HepG2 (cell line): Measurements from ENCODE around the gene KRTAP12-3. TPM values are rescaled to one million over a fixed set of nuclear protein-coding genes. Genes with fewer than 3 reads are reported as not detected.

Source experiments
- ATAC-seq: fragments of 200-7000 bp; cut with Tn5 transposase; 3 replicates; pipeline ENCODE4 v1.9.1; 2020; ENCODE audit warnings: mild to moderate bottlenecking, moderate library complexity
- BruUV-seq: library from RNA; stranded (reverse); fragments of 400-500 nt; replicated peaks from 2 replicates; lab custom pipeline; 2021; lab: Mats Ljungman, UMichigan
- CTCF ChIA-PET: fragments of 300-600 bp; formaldehyde crosslinking; extraction: SDS; loops from one replicate; lab custom pipeline; 2021; ENCODE audit warnings: low total read pairs, inconsistent platforms, low intra/inter-chr PET ratio; lab: Yijun Ruan, JAX
- POLR2A ChIA-PET: fragments of 350-600 bp; sonication (Branson Sonifier 250); formaldehyde crosslinking; loops from one replicate; lab custom pipeline; 2020; ENCODE audit warnings: antibody characterized with exemption, inconsistent platforms; lab: Yijun Ruan, JAX
- DNase-seq: peaks from one replicate; pipeline ENCODE4 v3.0.0-alpha.2; 2015; ENCODE audit warnings: low spot score
- FAIRE-seq: peaks from 3 replicates; lab custom pipeline; 2011; peaks lifted over from hg19 to GRCh38; lab: Jason Lieb, UNC
- H2AFZ ChIP-seq: one replicate; pipeline ENCODE4 v1.6.1; 2011; ENCODE audit warnings: low read length, inconsistent platforms
- H3K27ac ChIP-seq: fragments of 300-600 bp; 3 replicates; pipeline ENCODE4 v1.8.0; 2011; ENCODE audit warnings: mixed run types, mild to moderate bottlenecking, mixed read lengths, low read length, inconsistent platforms; ENCODE audit not compliant: insufficient read depth; ENCODE audit errors: extremely low read length
- H3K27me3 ChIP-seq, 2 experiments: fragments of 200-600 bp in 1 of 2; 2 replicates in 1 of 2; 3 replicates in 1 of 2; pipeline versions ENCODE4 v1.6.0 to v1.8.0; 2011; ENCODE audit warnings: low read length in 2 of 2, mild to moderate bottlenecking in 2 of 2, moderate library complexity in 2 of 2, inconsistent platforms in 1 of 2; ENCODE audit not compliant: insufficient read depth in 2 of 2, control insufficient read depth in 1 of 2
- H3K36me3 ChIP-seq, 2 experiments: fragments of 200-600 bp in 1 of 2; replicated peaks in 1 of 2; 2 replicates in 1 of 2; 3 replicates in 1 of 2; pipeline versions ENCODE4 v1.5.1 to v1.8.0; 2011; ENCODE audit warnings: low read length in 2 of 2, inconsistent platforms in 1 of 2; ENCODE audit not compliant: insufficient read depth in 2 of 2, control insufficient read depth in 1 of 2
- H3K4me1 ChIP-seq: 2 replicates; pipeline ENCODE4 v1.5.1; 2012; ENCODE audit warnings: low read length, inconsistent platforms; ENCODE audit not compliant: insufficient read depth
- H3K4me2 ChIP-seq: 2 replicates; pipeline ENCODE4 v1.6.0; 2011; ENCODE audit warnings: low read depth, low read length, inconsistent platforms
- H3K4me3 ChIP-seq, 3 experiments: fragments of 200-600 bp in 1 of 3; sonication (generic), shearing (Covaris generic) in 1 of 3; replicated peaks in 1 of 3; 2 replicates each; pipeline ENCODE4 v1.5.1; 2011 to 2016; ENCODE audit warnings: low read length in 3 of 3, inconsistent platforms in 2 of 3, low read depth in 2 of 3, mild to moderate bottlenecking in 2 of 3, control low read depth in 1 of 3, mixed read lengths in 1 of 3; ENCODE audit not compliant: insufficient read depth in 1 of 3
- H3K79me2 ChIP-seq: one replicate; pipeline ENCODE4 v1.6.1; 2011; ENCODE audit warnings: low read length, inconsistent platforms; ENCODE audit not compliant: insufficient read depth
- H3K9ac ChIP-seq: 2 replicates; pipeline ENCODE4 v1.6.0; 2011; ENCODE audit warnings: mild to moderate bottlenecking, low read depth, low read length, inconsistent platforms; ENCODE audit not compliant: insufficient read depth
- H3K9me3 ChIP-seq: 2 replicates; pipeline ENCODE4 v1.5.1; 2012; ENCODE audit warnings: mild to moderate bottlenecking, low read length
- H4K20me1 ChIP-seq: 2 replicates; pipeline ENCODE4 v1.6.0; 2011; ENCODE audit warnings: inconsistent platforms, mild to moderate bottlenecking, low read length, moderate library complexity; ENCODE audit not compliant: insufficient read depth
- ESRRA ChIP-seq: sonication (generic); formaldehyde crosslinking; IDR thresholded peaks from 2 replicates; pipeline ENCODE4 v1.5.1; 2020; ENCODE audit warnings: mild to moderate bottlenecking, low read depth, missing genetic modification reagents
- SMC3 ChIP-seq: IDR thresholded peaks from 2 replicates; pipeline ENCODE4 v1.6.1; 2011; ENCODE audit warnings: low read length, improper control_type of control experiment
- STAG1 ChIP-seq: sonication (generic); formaldehyde crosslinking; IDR thresholded peaks from 2 replicates; pipeline ENCODE4 v1.4.0; 2020; ENCODE audit warnings: missing genetic modification reagents
- TBL1XR1 ChIP-seq: fragments of 150-350 bp; IDR thresholded peaks from 2 replicates; pipeline ENCODE4 v1.6.1; 2014; ENCODE audit warnings: borderline replicate concordance, low read length; ENCODE audit not compliant: partially characterized antibody
- ZNF253 ChIP-seq: sonication (generic); formaldehyde crosslinking; IDR thresholded peaks from 2 replicates; pipeline ENCODE4 v1.8.0; 2022; ENCODE audit warnings: mild to moderate bottlenecking, missing genetic modification reagents, borderline replicate concordance
- ZNF317 ChIP-seq: sonication (generic); formaldehyde crosslinking; IDR thresholded peaks from 2 replicates; pipeline ENCODE4 v1.5.0; 2020; ENCODE audit warnings: mild to moderate bottlenecking, missing genetic modification reagents
- ZNF768 ChIP-seq: sonication (generic); formaldehyde crosslinking; IDR thresholded peaks from 2 replicates; pipeline ENCODE4 v1.4.0; 2020; ENCODE audit warnings: missing genetic modification reagents
- WGBS: methylation state at CpG from one replicate; pipeline ENCODE4 v1.1.6; 2017; ENCODE audit warnings: low lambda C conversion rate; 5-methylcytosine and 5-hydroxymethylcytosine counted together
- in situ Hi-C: cut with HindIII; loops from 2 replicates; pipeline ENCODE4 v1.10.0; 2017; ENCODE audit warnings: low pct_unique_long_range_greater_than_20kb; ENCODE audit not compliant: extremely low pct_ligation_motif_present
- intact Hi-C: fragments of 100-400 bp; cut with micrococcal nuclease; formaldehyde crosslinking; loops from one replicate; pipeline ENCODE4 v1.10.0; 2022; ENCODE audit not compliant: unreplicated experiment
- polyA plus RNA-seq, 8 experiments: library from polyadenylated mRNA; depleted of rRNA in 3 of 8; stranded (reverse) in 7 of 8; unstranded in 1 of 8; fragments of >200 nt; fragmentation: Illumina TruSeq in 4 of 8; extraction: Trizol in 4 of 8; gene quantifications; 2 replicates each; pipeline versions ENCODE4 v1.2.1 to v1.2.3, GENCODE V29; 2011 to 2016; ENCODE audit warnings: low read depth in 4 of 8, missing spikeins in 1 of 8, mixed read lengths in 1 of 8; ENCODE audit not compliant: insufficient read depth in 1 of 8
- total RNA-seq, 5 experiments: library from RNA; depleted of rRNA; stranded (reverse); fragments of >200 nt; fragmentation: Illumina TruSeq; extraction: Trizol; gene quantifications; 2 replicates each; pipeline ENCODE4 v1.2.3, GENCODE V29; 2016; ENCODE audit warnings: low read depth in 1 of 5
- TF ChIP-seq, protein P1 (sequence below): sonication (generic); formaldehyde crosslinking; IDR thresholded peaks from 2 replicates; pipeline ENCODE4 v1.5.0; 2020; ENCODE audit warnings: mild to moderate bottlenecking, missing genetic modification reagents, moderate library complexity

The KRTAP12-3 gene
- total and polyA plus RNA-seq, 2 of the 13 experiments (the other 11 are each of a cell fraction or from before 2014, with no cell fraction given): not detected

GRCh38 chr21:44618504-44618903, 39.2 kb upstream of the KRTAP12-3 start:
- Histone ChIP-seq H4K20me1 (no peaks in the 10 kb centered on the region), H3K79me2 (no peaks in the 10 kb centered on the region), H3K4me1 (no peaks in the 10 kb centered on the region), H3K36me3 (no peaks in the 10 kb centered on the region)
- in situ Hi-C loops: no loop called here
- WGBS: 0% methylated on average over 3 of the region's 4 CpGs
- BruUV-seq: no TSS peak
- ChIA-PET POLR2A (no interaction called here), CTCF (no interaction called here)
- TF ChIP-seq STAG1 (CRISPR knock-in tag) (peak; percentile 68), TBL1XR1 (no peak), ZNF253 (CRISPR knock-in tag) (no peak), ZNF317 (0 out of 2 replicates have a peak, but pooled peaks have one; percentile 21), ZNF768 (CRISPR knock-in tag) (no peak), SMC3 (peak; percentile 67), ESRRA (CRISPR knock-in tag) (no peak)
- TF ChIP-seq, protein P1, sequence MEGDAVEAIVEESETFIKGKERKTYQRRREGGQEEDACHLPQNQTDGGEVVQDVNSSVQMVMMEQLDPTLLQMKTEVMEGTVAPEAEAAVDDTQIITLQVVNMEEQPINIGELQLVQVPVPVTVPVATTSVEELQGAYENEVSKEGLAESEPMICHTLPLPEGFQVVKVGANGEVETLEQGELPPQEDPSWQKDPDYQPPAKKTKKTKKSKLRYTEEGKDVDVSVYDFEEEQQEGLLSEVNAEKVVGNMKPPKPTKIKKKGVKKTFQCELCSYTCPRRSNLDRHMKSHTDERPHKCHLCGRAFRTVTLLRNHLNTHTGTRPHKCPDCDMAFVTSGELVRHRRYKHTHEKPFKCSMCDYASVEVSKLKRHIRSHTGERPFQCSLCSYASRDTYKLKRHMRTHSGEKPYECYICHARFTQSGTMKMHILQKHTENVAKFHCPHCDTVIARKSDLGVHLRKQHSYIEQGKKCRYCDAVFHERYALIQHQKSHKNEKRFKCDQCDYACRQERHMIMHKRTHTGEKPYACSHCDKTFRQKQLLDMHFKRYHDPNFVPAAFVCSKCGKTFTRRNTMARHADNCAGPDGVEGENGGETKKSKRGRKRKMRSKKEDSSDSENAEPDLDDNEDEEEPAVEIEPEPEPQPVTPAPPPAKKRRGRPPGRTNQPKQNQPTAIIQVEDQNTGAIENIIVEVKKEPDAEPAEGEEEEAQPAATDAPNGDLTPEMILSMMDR (CRISPR knock-in tag): peak; percentile 68
- TF ChIP-seq, all 625 proteins: peak for 4
- intact Hi-C loops: loop anchor here (2.0 kb wide), 1 partner anchor 174 kb away; no protein-coding TSS in a partner anchor
- peaks cover 8% of the 10 kb centered on the region for H3K9me3 ChIP-seq
- H3K4me3 ChIP-seq: no peak overlapping the region
- DNase-seq (peak; percentile 16), FAIRE-seq (peak; percentile 43), ATAC-seq (peak; percentile 88)
- no peak overlapping the region for H3K4me2 ChIP-seq
- H2AFZ ChIP-seq: no peak overlapping the region
- H3K27ac ChIP-seq: no peak overlapping the region
- H3K9ac ChIP-seq: no peak overlapping the region
- peaks cover 1 to 28% of the 10 kb centered on the region in 2 experiments; a peak in 3 of 5 replicates for H3K27me3 ChIP-seq
